HCT116 (cell line): ENCODE results near the gene TMEM91.

Experiments used
- EZH2 ChIP-seq: fragments of 200-600 bp; sonication (generic); IDR thresholded peaks from 2 replicates; pipeline ENCODE4 v1.6.1; 2017; ENCODE audit warnings: antibody characterized with exemption, mixed run types
- SP1 ChIP-seq: IDR thresholded peaks from 2 replicates; pipeline ENCODE4 v1.6.1; 2012; ENCODE audit warnings: low read depth
- YY1 ChIP-seq: IDR thresholded peaks from 2 replicates; pipeline ENCODE4 v1.6.1; 2011; ENCODE audit warnings: low read length, low read depth, moderate library complexity, mild to moderate bottlenecking; ENCODE audit not compliant: insufficient replicate concordance; ENCODE audit errors: extremely low read depth
- TF ChIP-seq, protein P1 (sequence below), 3 experiments: fragments of 200-600 bp in 1 of 3; sonication (generic) in 1 of 3; IDR thresholded peaks in 2 of 3; conservative IDR thresholded peaks in 1 of 3; 2 replicates each; pipeline ENCODE4 v1.5.1; 2012 to 2017; ENCODE audit warnings: low read depth in 2 of 3, low read length in 2 of 3, antibody characterized with exemption in 1 of 3, borderline replicate concordance in 1 of 3, control low read depth in 1 of 3, mild to moderate bottlenecking in 1 of 3, mixed read lengths in 1 of 3, mixed run types in 1 of 3, moderate library complexity in 1 of 3; ENCODE audit not compliant: insufficient read depth in 1 of 3

DNA sequence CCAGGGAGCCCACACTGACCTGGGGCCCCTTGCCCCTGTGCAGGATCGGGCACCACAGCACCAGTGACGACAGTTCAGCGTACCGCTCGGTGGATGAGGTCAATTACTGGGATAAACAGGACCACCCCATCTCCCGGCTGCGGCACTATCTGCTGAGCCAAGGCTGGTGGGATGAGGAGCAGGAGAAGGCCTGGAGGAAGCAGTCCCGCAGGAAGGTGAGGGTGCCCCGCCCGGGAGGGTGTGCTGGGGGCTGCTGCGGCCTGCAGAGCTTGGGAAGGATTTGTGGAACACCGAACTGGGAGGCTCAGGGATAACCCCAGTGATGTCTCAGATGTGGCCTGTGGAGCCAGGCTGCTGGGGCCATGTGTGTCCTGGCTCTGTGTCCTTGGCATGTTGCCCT, 46.6 kb downstream of the TMEM91 start:
- TF ChIP-seq, protein P1, sequence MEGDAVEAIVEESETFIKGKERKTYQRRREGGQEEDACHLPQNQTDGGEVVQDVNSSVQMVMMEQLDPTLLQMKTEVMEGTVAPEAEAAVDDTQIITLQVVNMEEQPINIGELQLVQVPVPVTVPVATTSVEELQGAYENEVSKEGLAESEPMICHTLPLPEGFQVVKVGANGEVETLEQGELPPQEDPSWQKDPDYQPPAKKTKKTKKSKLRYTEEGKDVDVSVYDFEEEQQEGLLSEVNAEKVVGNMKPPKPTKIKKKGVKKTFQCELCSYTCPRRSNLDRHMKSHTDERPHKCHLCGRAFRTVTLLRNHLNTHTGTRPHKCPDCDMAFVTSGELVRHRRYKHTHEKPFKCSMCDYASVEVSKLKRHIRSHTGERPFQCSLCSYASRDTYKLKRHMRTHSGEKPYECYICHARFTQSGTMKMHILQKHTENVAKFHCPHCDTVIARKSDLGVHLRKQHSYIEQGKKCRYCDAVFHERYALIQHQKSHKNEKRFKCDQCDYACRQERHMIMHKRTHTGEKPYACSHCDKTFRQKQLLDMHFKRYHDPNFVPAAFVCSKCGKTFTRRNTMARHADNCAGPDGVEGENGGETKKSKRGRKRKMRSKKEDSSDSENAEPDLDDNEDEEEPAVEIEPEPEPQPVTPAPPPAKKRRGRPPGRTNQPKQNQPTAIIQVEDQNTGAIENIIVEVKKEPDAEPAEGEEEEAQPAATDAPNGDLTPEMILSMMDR (IDR thresholded peaks at IDR 0.05 in 2 of 3, conservative IDR thresholded peaks at IDR 0.05 in 1 of 3; ENCODE audit: borderline replicate concordance in 1 of 3, insufficient read depth in 1 of 3, low read depth in 2 of 3, low read length in 2 of 3): no peak
- TF ChIP-seq SP1 (no peak), EZH2 (no peak), YY1 (no peak)
